Embryonic facial prominence (tissue), 1 donor: Measurements from ENCODE around the gene SHISAL2B.
"Not testable (repeated sequence)": the region's sequence is repeated elsewhere in the genome, so short reads cannot be mapped to it uniquely, and the experiment has no call there.

ENCODE experiments used
- DNase-seq: peaks from one replicate; pipeline ENCODE4 v3.0.0-alpha.2; 2016; ENCODE audit errors: extremely low spot score

SHISAL2B gene

GRCh38 chr5:64690417-64691151 lies at the start of gene SHISAL2B:
SHISAL2B (plus strand) TSS chr5:64690503; CDS start chr5:64690624, 121 bp downstream.
- DNase-seq, result no peak

GRCh38 chr5:64644831-64645230 lies 45.5 kb upstream of the SHISAL2B start:
- DNase-seq, result no peak

- no peak for DNase-seq
Measured at GRCh38 chr5:64646169-64646568, 44.1 kb upstream of the SHISAL2B start.

- no peak for DNase-seq
Measured at GRCh38 chr5:64649512-64649911, 40.8 kb upstream of the SHISAL2B start.

- no peak for DNase-seq
Measured at GRCh38 chr5:64653766-64654560, 36.3 kb upstream of the SHISAL2B start.

GRCh38 chr5:64654561-64654938 lies 35.8 kb upstream of the SHISAL2B start:
- DNase-seq, result no peak

GRCh38 chr5:64655596-64655995 lies 34.7 kb upstream of the SHISAL2B start:
- DNase-seq, result no peak

GRCh38 chr5:64659289-64659688 lies 31.0 kb upstream of the SHISAL2B start:
- no peak for DNase-seq

- not testable (repeated sequence) for DNase-seq
Measured at GRCh38 chr5:64663181-64663580, 27.1 kb upstream of the SHISAL2B start.

- no peak for DNase-seq
Measured at GRCh38 chr5:64665243-64665642, 25.1 kb upstream of the SHISAL2B start.

GRCh38 chr5:64666078-64666477 lies 24.2 kb upstream of the SHISAL2B start:
- DNase-seq, result no peak

- no peak for DNase-seq
Measured at GRCh38 chr5:64667068-64667467, 23.2 kb upstream of the SHISAL2B start.

- DNase-seq, result no peak
Measured at GRCh38 chr5:64670277-64670676, 20.0 kb upstream of the SHISAL2B start.

GRCh38 chr5:64671678-64672077 lies 18.6 kb upstream of the SHISAL2B start:
- no peak for DNase-seq

GRCh38 chr5:64678374-64678773 lies 11.9 kb upstream of the SHISAL2B start:
- DNase-seq, result no peak

GRCh38 chr5:64680289-64680688 lies 10.0 kb upstream of the SHISAL2B start:
- DNase-seq, result no peak

- no peak for DNase-seq
Measured at GRCh38 chr5:64682608-64683007, 7.7 kb upstream of the SHISAL2B start.

GRCh38 chr5:64685866-64686265 lies 4.4 kb upstream of the SHISAL2B start:
- no peak for DNase-seq

- DNase-seq, result no peak
Measured at GRCh38 chr5:64688391-64688790, 1.9 kb upstream of the SHISAL2B start.

GRCh38 chr5:64688965-64689364 lies 1.3 kb upstream of the SHISAL2B start:
- DNase-seq, result no peak

GRCh38 chr5:64690104-64690416 lies 243 bp upstream of the SHISAL2B start:
- DNase-seq, result no peak

- no peak for DNase-seq
Measured at GRCh38 chr5:64691291-64691690, 988 bp downstream of the SHISAL2B start.

GRCh38 chr5:64693636-64694035 lies 3.3 kb downstream of the SHISAL2B start:
- DNase-seq, result no peak
